Measurements from ENCODE around the gene MEIKIN. TPM values are rescaled to one million over a fixed set of nuclear protein-coding genes. Genes with fewer than 3 reads are reported as not detected.

Gene MEIKIN
- total and polyA plus RNA-seq, 2 experiments from 2014 or later: not detected

DNA sequence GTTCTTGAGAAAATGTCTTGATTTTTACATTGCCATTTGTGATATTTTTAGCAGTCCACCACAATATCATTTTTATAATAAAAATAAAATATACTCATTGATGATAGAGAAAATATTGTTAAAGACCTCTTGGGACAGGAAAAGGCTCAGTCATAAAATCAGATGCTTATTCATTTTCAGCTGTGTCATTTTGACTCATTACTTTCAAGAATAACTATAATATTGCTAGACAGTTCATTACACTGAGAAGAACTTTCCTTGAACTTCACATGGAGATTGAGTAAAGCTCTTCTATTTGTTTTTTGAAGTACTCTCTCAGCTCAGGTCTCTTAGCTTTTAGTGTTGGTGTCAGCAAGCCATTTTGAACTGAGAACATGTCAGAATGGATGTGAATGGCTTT, 8.5 kb upstream of the MEIKIN start (continued):
- TF ChIP-seq, protein P1, sequence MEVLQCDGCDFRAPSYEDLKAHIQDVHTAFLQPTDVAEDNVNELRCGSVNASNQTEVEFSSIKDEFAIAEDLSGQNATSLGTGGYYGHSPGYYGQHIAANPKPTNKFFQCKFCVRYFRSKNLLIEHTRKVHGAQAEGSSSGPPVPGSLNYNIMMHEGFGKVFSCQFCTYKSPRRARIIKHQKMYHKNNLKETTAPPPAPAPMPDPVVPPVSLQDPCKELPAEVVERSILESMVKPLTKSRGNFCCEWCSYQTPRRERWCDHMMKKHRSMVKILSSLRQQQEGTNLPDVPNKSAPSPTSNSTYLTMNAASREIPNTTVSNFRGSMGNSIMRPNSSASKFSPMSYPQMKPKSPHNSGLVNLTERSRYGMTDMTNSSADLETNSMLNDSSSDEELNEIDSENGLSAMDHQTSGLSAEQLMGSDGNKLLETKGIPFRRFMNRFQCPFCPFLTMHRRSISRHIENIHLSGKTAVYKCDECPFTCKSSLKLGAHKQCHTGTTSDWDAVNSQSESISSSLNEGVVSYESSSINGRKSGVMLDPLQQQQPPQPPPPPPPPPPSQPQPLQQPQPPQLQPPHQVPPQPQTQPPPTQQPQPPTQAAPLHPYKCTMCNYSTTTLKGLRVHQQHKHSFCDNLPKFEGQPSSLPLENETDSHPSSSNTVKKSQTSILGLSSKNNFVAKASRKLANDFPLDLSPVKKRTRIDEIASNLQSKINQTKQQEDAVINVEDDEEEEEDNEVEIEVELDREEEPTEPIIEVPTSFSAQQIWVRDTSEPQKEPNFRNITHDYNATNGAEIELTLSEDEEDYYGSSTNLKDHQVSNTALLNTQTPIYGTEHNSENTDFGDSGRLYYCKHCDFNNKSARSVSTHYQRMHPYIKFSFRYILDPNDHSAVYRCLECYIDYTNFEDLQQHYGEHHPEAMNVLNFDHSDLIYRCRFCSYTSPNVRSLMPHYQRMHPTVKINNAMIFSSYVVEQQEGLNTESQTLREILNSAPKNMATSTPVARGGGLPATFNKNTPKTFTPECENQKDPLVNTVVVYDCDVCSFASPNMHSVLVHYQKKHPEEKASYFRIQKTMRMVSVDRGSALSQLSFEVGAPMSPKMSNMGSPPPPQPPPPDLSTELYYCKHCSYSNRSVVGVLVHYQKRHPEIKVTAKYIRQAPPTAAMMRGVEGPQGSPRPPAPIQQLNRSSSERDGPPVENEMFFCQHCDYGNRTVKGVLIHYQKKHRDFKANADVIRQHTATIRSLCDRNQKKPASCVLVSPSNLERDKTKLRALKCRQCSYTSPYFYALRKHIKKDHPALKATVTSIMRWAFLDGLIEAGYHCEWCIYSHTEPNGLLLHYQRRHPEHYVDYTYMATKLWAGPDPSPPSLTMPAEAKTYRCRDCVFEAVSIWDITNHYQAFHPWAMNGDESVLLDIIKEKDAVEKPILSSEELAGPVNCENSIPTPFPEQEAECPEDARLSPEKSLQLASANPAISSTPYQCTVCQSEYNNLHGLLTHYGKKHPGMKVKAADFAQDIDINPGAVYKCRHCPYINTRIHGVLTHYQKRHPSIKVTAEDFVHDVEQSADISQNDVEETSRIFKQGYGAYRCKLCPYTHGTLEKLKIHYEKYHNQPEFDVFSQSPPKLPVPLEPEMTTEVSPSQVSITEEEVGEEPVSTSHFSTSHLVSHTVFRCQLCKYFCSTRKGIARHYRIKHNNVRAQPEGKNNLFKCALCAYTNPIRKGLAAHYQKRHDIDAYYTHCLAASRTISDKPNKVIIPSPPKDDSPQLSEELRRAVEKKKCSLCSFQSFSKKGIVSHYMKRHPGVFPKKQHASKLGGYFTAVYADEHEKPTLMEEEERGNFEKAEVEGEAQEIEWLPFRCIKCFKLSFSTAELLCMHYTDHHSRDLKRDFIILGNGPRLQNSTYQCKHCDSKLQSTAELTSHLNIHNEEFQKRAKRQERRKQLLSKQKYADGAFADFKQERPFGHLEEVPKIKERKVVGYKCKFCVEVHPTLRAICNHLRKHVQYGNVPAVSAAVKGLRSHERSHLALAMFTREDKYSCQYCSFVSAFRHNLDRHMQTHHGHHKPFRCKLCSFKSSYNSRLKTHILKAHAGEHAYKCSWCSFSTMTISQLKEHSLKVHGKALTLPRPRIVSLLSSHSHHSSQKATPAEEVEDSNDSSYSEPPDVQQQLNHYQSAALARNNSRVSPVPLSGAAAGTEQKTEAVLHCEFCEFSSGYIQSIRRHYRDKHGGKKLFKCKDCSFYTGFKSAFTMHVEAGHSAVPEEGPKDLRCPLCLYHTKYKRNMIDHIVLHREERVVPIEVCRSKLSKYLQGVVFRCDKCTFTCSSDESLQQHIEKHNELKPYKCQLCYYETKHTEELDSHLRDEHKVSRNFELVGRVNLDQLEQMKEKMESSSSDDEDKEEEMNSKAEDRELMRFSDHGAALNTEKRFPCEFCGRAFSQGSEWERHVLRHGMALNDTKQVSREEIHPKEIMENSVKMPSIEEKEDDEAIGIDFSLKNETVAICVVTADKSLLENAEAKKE (CRISPR knock-in tag; IDR thresholded peaks at IDR 0.05): no peak
- TF ChIP-seq ZNF114 (CRISPR knock-in tag; IDR thresholded peaks at IDR 0.05) (no peak), JUNB (IDR thresholded peaks at IDR 0.05; ENCODE audit: unreplicated experiment) (no peak), CREB1 (CRISPR knock-in tag; IDR thresholded peaks at IDR 0.05; ENCODE audit: low read depth) (no peak), EZH2phosphoT487 (IDR thresholded peaks at IDR 0.05; ENCODE audit: unreplicated experiment) (no peak), POLR2AphosphoS5 (IDR thresholded peaks at IDR 0.05; ENCODE audit: low read depth) (no peak), EZH2 (IDR thresholded peaks at IDR 0.05; ENCODE audit: low read depth, unreplicated experiment) (no peak), STAT1 (IDR thresholded peaks at IDR 0.05; ENCODE audit: unreplicated experiment) (no peak)
- TF ChIP-seq, protein P2, sequence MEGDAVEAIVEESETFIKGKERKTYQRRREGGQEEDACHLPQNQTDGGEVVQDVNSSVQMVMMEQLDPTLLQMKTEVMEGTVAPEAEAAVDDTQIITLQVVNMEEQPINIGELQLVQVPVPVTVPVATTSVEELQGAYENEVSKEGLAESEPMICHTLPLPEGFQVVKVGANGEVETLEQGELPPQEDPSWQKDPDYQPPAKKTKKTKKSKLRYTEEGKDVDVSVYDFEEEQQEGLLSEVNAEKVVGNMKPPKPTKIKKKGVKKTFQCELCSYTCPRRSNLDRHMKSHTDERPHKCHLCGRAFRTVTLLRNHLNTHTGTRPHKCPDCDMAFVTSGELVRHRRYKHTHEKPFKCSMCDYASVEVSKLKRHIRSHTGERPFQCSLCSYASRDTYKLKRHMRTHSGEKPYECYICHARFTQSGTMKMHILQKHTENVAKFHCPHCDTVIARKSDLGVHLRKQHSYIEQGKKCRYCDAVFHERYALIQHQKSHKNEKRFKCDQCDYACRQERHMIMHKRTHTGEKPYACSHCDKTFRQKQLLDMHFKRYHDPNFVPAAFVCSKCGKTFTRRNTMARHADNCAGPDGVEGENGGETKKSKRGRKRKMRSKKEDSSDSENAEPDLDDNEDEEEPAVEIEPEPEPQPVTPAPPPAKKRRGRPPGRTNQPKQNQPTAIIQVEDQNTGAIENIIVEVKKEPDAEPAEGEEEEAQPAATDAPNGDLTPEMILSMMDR (conservative IDR thresholded peaks at IDR 0.05; ENCODE audit: low read depth in 2 of 2): no peak
- TF ChIP-seq, protein P3, sequence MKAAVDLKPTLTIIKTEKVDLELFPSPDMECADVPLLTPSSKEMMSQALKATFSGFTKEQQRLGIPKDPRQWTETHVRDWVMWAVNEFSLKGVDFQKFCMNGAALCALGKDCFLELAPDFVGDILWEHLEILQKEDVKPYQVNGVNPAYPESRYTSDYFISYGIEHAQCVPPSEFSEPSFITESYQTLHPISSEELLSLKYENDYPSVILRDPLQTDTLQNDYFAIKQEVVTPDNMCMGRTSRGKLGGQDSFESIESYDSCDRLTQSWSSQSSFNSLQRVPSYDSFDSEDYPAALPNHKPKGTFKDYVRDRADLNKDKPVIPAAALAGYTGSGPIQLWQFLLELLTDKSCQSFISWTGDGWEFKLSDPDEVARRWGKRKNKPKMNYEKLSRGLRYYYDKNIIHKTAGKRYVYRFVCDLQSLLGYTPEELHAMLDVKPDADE (IDR thresholded peaks at IDR 0.05): no peak
